ENCODE results near the gene TPGS1.

TPGS1 gene, protein sequence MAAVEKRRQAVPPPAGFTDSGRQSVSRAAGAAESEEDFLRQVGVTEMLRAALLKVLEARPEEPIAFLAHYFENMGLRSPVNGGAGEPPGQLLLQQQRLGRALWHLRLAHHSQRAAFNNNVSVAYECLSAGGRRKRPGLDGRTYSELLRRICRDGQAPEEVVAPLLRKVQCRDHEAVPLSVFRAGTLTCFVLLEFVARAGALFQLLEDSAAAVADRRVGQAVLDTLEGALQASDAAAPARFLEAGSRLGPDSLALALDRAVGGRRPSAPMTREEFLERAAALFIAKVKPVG

DNA sequence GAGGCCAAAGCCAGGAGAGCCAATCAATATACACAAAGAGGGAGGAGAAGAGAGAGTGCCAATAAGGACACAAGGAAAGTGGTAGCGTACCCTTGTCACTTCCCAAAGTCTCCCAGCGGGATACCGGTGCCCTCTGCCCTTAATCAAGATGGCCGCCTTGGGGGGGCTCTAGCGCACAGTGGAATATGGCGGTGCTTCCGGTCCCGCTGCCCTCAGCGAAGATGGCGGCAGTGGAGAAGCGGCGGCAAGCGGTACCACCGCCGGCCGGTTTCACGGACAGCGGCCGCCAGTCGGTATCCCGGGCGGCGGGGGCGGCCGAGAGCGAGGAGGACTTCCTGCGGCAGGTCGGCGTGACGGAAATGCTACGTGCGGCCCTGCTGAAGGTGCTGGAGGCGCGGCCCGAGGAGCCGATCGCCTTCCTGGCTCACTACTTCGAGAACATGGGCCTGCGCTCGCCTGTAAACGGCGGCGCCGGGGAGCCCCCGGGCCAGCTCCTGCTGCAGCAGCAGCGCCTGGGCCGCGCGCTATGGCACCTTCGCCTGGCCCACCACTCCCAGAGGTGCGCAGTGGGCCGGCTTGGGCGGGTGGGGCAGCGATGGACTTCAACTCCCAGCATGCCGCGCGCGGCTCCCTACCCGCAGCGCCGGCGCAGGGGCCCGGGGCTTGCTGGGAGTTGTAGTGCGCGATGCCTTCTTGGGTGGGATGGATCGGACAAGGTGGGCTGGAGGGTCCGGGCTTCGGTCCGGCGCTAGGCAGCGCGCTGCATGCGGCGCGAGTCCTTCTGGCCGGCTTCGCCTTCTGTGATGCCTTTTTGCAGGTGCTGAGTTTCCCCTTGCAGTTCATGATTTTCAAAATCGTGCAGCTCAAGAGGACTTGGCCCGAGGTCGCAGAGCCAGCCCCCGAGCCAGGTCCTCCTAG lies at the start of gene TPGS1:
Gene TPGS1, plus strand, starts transcription at position 212 of the 918 bp plus-strand sequence. Its CDS starts 10 bp downstream, at position 222.
- peak; percentile 75 to 77 for DNase-seq (ENCODE audit: low read depth in 2 of 2)

DNA sequence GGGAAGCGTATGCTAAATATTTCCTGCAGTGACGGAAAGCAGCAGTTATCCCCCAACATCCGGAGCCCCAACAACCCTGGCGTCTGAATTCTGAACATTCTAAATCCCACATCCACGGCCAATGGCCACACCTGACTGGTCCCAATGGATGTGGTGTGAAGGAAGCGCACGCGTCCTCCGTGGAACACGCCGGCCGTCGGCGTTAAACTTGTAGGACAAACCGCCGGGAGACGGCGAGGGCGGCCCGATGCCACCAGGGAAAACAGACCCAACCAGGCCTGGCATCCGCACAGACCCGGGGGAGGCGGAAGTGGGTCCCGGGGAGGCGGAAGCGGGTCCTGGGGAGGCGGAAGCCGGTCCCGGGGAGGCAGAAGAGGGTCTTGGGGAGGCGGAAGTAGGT lies 49.7 kb upstream of the TPGS1 start:
- no peak for DNase-seq (ENCODE audit: low read depth in 2 of 2)

DNA sequence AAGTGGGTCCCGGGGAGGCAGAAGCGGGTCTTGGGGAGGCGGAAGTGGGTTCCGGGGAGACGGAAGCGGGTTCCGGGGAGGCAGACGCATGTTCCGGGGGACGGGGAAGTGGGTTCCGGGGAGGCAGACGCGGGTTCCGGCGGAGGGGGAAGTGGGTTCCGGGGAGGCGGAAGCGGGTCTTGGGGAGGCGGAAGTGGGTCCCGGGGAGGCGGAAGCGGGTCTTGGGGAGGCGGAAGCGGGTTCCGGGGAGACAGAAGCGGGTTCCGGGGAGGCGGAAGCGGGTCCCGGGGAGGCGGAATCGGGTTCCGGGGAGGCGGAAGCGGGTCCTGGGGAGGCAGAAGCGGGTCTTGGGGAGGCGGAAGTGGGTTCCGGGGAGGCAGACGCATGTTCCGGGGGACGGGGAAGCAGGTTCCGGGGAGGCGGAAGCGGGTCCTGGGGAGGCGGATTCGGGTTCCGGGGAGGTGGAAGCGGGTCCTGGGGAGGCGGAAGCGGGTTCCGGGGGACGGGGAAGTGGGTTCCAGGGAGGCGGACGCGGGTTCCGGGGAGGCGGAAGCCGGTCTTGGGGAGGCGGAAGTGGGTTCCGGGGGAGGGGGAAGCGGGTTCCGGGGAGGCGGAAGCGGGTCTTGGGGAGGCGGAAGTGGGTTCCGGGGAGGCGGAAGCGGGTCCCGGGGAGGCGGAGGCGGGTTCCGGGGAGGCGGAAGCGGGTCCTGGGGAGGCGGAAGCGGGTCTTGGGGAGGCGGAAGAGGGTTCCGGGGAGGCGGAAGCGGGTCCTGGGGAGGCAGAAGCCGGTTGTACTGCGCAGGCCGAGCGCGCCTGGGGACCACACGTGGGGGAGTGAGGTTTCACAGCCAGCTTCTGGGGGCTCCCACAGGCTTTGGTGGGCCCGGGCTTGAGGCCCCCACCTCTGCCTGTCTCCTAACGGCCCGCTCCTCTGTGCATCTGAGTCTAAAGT lies 48.9 kb upstream of the TPGS1 start:
- no peak for DNase-seq (ENCODE audit: low read depth in 2 of 2)

DNA sequence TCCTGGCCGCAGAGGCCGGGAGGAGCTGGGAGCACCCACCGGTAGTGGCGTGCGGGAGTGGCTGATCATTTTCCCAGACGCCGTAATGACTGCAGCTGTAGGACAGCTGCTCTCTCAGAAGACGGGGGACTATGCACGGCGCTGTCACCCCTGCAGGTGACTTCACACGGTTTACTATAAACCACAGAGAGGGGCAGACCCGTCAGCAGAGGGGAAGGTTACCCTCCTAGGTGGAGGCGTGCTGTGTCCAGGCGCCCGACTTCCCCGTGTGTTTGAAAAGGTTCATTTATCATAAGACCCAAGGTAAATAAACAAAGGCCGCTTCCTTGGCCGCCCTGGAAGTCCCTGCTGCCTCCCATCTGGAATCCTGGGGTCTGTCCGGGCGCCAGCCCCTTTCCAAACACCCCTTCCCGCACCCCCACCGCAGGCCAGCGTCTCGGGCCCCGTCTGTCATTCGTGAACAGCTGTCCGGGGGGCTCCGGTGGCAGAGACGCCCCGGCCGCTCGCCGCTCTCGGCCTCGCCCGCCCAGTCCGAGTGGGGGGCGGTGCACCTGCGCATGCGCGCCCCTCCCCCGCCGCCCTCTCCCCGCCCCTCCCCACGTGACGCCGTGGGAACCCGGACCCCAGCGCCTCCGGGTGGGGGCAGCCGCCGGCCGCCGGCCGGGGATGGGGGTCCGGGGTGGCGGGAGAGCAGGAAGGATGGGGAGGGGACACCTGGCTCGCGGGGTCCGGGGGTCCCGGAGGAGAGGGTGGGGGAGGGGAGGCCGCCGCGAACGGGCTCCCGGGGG lies 47.4 kb upstream of the TPGS1 start:
- DNase-seq (ENCODE audit: low read depth in 2 of 2), result no peak

DNA sequence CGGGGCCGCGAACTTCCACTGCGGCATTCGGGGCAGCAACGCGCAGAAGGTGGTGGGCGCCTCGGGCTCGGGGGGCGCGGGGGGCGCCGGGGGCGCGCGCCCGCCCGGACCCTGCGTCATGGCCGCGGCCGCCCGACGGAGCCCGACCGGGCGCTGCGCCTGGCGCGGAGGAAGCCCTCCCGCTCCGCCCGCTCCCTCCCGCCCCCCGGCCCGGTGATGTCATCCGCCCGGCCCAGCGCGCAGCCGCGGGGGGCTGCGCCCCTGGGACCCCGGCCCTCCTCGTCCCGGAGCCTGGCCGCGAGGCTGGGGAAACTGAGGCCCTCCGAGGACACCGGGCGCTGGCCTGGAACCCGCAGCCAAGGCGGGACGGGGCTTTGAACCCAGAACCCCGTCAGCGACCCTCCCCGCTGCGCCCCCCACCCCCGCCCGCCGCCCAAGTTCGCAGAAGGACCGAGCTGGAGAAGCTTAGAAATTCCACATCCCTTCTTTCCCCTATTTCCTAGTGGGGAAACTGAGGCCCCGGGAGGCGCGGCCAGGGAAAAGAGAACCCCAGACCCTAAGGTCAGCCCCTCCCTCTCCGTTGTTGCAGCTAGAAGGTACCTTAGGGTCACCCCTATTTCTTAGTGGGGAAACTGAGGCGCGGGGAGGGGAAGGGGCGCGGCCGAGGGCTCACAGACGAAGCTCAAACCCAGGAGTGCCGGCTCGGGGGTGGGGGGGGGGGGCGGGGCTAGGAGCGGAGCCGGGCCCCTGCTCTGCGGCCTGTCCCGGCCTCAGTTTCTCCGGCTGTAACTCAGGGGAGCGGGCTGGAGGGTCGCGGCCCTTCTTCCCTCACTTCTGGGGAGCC lies 46.2 kb upstream of the TPGS1 start, which contains the start of gene SHC2:
Gene SHC2, minus strand, starts transcription at position 157 of the 844 bp plus-strand sequence. Its CDS starts 37 bp downstream, at position 120.
- no peak for DNase-seq (ENCODE audit: low read depth in 2 of 2)

DNA sequence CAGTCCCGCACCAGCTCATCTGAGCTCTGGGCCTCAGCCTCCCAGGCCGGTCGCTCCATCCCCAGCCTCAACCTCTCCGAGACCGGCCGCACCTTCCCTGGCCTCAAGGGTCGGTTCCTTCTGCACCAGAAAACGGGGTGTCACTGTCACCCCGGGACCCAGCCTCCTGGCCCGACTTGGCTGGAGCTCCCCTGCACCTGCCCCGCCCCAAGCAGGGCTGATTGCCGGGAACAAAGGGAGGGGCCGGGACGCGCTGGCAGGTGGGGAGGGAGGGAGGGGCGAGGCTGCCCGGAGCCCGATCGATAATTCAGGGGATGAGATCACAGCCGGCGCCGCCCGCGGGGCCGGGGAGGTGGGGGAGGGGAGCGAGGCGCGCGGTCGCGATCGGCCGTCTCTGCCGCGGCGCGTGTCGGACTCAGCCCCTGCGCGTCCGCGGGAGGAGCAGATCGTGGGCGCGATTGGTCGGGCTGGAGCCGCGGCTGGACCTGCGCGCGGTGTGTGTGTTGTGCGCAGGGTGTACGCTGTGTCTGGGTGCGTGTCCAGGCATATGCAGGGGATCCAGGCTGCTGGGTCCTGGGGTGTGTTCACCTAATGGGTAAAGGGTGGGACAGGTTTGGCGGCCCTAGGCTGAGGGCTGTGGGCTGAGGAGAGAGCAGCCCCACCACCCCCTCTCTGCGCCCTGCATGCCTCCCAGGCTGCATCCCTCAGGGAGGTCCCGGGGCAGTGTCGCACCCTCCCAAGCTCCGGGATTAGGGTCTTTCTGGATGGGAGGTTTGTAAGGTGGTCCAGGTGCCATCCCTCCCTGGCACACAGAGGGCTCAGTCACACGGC lies 45.4 kb upstream of the TPGS1 start:
- no peak for DNase-seq (ENCODE audit: low read depth in 2 of 2)

DNA sequence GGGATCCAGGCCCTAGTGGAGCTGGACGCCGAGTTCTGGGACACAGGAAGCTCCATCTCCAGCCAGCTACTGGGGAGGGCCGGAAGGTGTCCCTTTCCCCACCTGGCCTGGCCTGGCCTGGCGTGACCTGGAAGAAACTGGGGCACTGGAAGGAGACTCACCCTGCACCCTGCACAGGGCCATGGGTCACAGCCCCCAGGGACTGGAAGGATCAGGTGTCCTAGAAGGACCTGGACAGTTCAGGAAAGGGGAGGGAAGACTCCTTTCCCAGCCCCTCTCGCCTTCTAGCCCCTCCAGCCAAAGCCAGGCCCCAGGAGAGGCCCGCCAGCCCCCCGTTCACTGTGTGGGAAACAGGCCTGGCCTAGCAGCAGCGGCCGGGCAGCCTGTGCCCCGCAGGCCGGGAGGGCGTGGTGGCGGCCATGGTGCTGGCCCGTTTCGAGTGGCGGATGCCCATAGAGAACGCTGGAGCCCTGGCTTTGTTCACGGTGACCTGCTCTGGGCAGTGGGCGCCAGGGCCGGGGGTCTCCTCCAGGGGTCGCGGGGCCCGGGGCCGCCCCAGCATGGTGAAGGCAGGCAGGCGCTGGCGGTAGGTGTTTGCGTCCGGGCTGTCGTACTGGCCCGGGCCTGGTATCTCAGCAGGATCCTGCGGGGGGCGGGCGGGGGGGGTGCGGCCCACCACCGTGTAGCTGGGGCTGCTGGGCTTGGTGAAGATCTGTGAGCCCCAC lies 43.7 kb upstream of the TPGS1 start:
- DNase-seq (ENCODE audit: low read depth in 2 of 2), result no peak

DNA sequence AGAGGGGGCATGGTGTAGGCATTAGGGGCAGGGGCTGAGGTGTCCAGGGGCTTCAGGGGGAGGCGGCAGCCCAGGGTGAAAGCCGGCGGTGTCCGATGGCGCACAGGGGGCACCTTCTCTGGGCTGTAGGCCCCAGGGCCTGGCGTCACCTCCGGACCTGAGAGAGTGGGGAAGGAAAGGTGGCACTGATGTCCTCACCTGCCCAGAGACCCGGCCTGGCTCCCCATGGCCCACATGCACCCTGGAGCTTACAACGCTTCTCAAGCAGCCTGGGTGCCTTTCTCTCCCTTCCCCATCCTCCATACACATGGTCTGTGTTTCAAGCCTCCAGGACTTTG lies 43.1 kb upstream of the TPGS1 start:
- no peak for DNase-seq (ENCODE audit: low read depth in 2 of 2)

DNA sequence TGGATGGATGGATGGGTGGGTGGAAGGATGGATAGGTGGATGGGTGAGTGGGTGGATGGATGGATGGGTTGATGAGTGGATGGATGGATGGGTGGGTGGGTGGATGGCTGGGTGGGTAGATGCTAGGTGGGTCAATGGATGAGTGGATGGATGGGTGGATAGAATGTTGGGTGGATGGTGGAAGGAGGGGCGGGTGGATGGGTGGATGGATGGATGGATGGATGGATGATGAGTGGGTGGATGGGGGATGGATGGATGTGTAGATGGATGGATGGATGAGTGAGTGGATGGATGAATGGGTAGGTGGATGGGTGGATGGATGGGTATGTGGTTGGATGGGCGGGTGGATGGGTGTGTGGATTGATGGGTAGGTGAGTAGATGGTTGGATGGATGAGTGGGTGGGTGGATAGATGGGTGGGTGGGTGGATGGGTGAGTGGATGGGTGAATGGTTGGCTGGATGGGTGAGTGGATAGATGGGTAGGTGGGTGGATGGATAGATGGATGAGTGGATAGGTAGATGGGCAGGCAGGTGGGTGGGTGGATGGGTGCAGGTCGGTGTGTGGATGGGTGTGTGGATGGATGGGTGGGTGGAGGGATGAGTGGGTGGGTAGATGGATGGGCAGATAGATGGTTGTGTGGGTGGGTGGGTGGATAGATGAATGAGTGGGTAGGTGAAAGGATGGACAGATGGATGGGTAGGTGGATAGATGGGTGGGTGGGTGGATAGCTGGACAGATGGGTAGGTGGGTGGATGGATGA lies 42.1 kb upstream of the TPGS1 start:
- DNase-seq (ENCODE audit: low read depth in 2 of 2), result no peak

DNA sequence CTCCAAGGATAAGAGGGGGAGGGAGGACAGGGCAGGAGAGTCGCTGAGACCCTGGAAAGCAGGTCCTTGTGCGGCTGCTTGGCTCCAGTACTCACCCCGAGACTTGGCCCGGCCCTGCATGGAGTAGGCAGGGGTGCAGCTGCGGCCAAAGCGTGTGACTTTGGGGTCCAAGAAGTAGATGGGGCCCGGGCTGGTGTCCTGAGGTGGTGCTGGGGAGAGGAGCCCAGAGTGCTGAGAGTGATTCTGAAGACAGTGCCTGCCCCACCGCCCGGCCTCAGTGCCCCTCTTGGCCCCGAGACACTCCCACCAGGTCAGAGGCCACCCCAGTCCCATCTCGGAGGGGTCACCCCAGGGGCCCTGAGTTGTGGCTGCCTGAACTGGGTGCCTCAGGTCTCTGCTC lies 39.7 kb upstream of the TPGS1 start:
- DNase-seq (ENCODE audit: low read depth in 2 of 2), result no peak

DNA sequence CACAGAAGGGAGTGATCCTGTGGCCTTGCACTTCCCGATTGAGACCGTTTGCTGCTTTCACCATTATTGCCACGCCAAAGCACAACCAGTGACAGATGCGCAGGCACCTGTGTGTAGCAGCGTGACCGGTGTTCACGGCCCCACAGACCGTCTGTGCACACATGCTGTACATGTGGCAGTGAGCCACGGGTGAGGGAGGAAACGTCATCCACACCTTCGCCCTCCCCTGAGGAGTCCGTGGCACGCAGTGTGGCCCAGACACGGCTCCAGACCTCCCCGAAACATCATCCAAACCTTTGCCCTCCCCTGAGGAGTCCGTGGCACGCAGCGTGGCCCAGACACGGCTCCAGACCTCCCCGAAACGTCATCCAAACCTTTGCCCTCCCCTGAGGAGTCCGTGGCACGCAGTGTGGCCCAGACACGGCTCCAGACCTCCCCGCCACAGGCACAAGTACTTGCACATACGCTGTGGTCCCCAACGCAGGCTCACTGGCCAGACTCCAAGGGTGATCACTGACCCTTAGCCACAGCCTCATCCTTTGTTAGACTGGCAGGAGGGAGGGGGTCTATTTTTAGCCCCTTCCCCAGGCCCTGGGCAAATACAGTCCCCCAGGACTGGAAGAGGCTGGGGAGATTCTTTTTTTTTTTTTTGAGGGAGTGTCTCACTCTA lies 38.6 kb upstream of the TPGS1 start:
- no peak for DNase-seq (ENCODE audit: low read depth in 2 of 2)

DNA sequence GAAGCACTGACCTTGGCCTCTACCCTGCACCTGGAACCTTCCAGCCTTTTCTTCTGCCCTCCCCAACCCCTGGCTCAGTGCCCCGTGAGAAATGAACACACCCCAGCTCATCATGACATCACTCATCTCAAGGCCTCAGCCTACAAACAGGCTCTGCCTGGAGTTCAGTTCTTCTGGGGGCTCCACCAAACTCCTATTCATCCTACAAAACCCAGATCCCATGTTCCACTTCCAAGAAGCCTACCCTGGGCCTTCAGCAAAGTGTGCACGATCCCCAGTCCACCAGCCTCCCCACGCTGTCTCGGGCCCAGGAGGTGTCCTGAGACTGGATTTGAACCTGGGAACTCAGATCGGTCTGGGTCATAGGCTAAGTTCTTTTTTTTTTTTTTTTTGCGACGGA lies 37.5 kb upstream of the TPGS1 start:
- DNase-seq (ENCODE audit: low read depth in 2 of 2), result no peak

DNA sequence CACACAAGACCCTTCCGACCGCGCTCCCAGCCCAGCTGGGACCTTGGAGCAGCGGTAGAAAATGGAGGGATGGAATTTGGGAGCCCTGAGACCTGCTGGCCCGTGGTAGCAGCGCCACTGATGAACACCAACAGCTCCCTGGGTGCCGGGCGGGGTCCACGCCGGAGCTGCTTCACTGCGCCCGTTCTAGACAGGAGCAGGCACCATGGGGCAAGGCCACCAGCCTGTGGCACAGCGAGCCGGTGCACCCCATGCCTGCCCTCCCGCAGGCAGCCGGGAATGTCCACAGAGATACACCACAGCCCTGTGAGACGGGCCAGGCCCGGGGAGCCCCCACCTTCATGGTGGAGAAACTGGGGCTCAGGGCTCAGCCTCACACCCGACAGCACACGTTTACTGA lies 36.6 kb upstream of the TPGS1 start:
- DNase-seq (ENCODE audit: low read depth in 2 of 2), result no peak

DNA sequence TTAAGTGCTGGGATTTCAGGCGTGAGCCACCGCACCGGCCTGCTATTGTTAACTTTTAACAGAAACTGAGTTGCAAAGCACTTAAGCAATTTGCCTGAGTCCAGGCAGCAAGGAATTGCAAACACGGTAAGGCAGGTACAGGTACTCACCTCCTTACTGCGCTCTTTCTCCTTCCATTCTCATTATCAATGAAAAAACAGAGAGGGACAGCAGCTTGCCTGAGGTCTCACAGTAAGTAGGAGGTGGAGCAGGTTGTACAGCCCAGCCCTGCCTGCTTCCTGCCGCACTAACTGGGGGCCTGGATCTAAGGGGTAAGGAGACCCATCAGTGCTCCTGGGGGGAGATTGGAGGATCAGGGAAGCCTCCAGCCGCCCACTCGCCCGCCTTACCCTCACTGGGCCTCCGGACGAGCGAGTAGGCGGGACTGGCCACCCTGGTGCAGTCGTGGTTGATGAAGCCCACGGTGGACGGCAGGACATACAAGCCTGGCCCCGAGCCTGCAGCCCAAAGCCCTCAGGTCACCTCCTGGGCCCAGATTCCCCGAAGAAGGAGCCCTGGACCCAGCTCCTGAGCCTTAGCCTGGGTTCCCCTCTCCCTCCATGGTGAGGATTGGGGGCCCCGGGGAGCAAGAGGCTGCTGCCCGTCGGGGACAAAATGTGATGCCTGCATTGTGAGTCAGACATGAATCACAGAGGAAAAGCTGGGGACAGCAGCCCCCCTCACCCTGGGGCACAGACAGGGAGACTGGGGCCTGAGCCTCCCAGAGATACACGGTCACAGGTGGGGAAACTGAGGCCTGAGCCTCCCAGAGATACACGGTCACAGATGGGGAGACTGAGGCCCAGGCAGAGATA lies 35.1 kb upstream of the TPGS1 start:
- DNase-seq (ENCODE audit: low read depth in 2 of 2), result no peak

DNA sequence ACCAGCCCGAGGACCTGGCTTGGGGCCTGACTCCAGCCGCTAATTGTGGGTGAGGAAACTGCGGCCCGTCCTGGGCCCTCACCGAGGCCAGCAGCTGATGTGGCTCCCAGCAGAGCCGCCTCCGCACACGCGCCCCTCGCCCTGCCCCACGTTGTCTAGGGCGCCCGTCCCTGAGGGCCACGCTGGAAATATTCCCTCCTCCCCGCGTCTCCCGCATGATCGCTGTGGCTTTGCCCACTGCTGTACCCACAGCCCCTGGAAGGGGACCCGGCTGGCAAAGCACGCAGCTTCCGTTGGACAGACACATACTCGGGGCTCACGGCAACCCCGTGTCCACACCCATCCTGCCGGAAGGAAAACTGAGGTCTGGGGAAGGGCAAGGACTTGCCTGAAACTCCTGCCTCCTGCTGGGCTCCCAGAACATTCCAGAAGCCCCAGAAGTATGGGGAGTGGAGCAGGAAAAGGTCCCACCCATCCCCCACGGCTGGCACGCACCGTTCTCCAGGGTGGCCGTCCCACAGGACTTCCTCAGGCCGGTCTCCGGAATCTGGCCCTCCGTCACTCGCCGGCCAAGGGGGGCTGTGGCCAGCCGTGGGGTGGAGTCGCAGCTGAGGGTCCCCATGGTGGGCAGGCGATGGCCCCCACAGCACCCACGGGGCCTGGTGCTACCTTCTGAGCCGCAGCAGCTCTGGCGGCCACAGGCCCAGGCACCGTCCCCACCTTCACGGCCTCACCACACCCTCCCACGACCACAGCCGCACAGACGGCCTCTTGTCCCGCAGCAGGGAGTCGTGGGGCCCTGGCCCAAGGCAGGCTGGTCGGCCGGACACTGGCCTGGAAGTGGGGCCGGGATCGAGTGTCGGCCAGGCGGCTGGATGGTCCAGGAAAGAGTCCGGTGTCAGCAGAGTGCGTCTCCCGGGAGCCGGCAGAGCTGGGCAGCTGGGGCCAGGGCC lies 32.9 kb upstream of the TPGS1 start:
- DNase-seq (ENCODE audit: low read depth in 2 of 2), result no peak
